GM23248 (cell line): ENCODE measurements around the gene CLGN.

Experiments used
- EZH2 ChIP-seq: fragments of 200-600 bp; sonication (generic); IDR thresholded peaks from 2 replicates; pipeline ENCODE4 v1.6.1; 2018; ENCODE audit warnings: antibody characterized with exemption, mild to moderate bottlenecking; ENCODE audit not compliant: insufficient read depth, poor library complexity, severe bottlenecking
- EZH2phosphoT487 ChIP-seq: fragments of 200-600 bp; sonication (generic); IDR thresholded peaks from 2 replicates; pipeline ENCODE4 v1.6.1; 2018; ENCODE audit warnings: antibody characterized with exemption, moderate library complexity, mild to moderate bottlenecking, low read depth; ENCODE audit not compliant: insufficient read depth

- TF ChIP-seq EZH2 (no peak), EZH2phosphoT487 (no peak)
Observed at GRCh38 chr4:140349816-140350215, 77.6 kb downstream of the CLGN start.
